DMS53 treated with DMSO at 0.1 percent for 48 hours (cell line): Measurements from ENCODE around the gene CTDNEP1.
A peak's percentile ranks its signal among the peaks of the same experiment; 100 is the strongest.
"Not testable (repeated sequence)": the region's sequence is repeated elsewhere in the genome, so short reads cannot be mapped to it uniquely, and the experiment has no call there.

ENCODE experiments used
- DNase-seq: peaks from one replicate; lab custom pipeline; 2025; ENCODE audit not compliant: unreplicated experiment; lab: John Stamatoyannopoulos, UW

The CTDNEP1 gene

GRCh38 chr17:7249214-7249613, 2.3 kb downstream of the CTDNEP1 start:
- no peak for DNase-seq

DNA sequence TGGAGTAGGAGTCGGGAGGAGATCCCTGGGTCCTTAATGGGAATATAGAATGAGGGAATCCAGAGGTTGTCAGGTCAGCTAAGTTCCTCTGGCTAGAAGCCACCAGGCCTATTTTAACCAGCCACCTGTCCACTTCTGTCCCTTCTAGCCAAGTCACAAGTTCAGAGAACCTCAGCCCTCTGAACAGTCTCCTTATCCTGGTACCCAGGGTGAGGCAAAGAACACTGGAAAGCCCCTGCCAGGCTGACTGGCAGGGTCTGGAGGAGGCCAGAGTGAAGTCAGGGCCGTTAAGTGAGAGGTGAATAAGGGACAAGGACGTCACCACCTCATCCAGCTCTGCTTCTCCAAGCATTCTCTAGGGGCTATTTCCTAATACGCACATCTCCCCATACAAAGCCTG, 2.7 kb downstream of the CTDNEP1 start:
- no peak for DNase-seq

DNA sequence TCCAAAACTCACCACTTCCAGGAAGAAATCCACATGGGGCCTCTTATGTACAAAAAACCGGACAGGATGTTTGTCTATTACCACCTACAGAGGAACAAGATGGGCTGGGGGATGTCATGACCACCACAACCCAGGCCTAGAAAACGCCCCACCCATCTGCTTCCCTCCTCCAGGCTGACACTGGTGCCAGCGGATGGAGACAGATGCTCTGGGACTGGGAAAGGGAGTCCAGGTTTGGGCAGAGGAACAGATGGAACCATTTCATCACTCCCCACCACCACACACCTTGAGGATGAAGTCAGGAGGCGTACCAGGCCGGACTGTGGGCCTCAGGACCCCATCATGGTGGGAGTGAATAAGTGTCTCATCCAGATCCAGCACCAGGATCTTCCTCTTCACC, 4.8 kb downstream of the CTDNEP1 start:
- no peak for DNase-seq

- not testable (repeated sequence) for DNase-seq
Observed at GRCh38 chr17:7243838-7244237, 7.7 kb downstream of the CTDNEP1 start.

DNA sequence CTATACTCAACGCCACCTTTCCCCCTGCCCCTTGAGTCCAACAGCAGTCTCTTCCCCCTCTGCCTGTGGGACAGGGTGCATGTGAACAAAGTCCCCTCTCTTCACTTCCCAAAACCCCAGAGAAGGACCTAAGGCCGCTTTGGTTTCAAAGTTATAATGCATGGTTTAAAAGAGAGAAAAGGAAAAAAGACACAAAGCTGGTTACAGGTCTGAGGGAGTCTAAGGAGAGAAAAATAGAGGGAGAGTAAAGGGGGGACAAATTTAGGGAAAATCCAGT, 8.1 kb downstream of the CTDNEP1 start:
- DNase-seq, result no peak

GRCh38 chr17:7242717-7243452, 8.6 kb downstream of the CTDNEP1 start:
- peak; percentile 96 for DNase-seq

- peak; percentile 94 for DNase-seq
Observed at GRCh38 chr17:7241783-7242716, 9.5 kb downstream of the CTDNEP1 start, which contains the start of gene GABARAP. Gene GABARAP, minus strand, starts transcription at chr17:7242449. Its CDS starts 119 bp downstream, at chr17:7242330.

DNA sequence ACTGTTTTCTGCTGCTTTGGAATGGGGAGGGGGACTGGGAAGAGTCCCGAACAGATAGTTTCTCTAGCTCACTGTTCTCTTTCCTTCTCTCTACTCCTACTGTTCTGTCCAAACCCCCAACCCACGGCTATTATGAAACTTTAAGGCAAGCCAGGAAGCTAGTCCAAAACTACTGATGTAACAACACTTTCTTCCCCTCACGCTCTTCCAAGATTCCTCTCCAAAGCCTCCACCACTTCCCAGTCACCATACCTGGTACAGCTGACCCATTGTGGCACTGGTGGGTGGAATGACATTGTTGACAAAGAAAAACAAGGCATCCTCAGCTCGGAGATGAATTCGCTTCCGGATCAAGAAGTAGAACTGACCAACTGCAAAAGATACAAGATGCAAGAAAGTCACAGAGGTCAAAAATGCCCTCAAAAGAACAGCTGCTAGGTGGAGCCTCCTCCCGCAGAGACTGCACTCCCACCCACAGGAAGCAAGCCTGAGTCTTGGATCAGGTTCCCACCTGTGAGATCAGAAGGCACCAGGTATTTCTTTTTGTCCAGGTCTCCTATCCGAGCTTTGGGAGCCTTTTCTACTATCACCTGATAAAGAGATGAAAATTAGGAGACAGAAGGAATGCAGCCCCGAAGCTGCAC, 10.3 kb downstream of the CTDNEP1 start:
- DNase-seq, result no peak

DNA sequence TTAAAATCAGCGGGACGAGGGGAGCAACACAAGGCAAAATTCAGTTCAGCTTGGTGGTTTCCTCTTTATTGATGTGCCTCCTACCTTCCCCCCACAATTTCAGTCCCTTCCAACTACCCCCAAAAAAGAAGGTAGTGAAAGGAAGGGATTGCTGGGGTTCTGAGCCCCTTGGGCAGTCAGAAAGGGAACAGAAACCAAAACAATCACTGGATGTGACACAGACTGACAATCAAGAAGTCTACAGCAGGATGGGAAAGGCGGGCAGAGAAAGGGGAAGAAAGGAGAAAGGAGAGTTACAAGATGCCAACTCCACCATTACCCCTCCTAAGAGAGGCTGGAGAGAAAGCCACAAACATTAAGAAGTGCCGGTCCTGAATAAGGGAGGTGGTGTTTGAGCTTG, 11.2 kb downstream of the CTDNEP1 start:
- no peak for DNase-seq

DNA sequence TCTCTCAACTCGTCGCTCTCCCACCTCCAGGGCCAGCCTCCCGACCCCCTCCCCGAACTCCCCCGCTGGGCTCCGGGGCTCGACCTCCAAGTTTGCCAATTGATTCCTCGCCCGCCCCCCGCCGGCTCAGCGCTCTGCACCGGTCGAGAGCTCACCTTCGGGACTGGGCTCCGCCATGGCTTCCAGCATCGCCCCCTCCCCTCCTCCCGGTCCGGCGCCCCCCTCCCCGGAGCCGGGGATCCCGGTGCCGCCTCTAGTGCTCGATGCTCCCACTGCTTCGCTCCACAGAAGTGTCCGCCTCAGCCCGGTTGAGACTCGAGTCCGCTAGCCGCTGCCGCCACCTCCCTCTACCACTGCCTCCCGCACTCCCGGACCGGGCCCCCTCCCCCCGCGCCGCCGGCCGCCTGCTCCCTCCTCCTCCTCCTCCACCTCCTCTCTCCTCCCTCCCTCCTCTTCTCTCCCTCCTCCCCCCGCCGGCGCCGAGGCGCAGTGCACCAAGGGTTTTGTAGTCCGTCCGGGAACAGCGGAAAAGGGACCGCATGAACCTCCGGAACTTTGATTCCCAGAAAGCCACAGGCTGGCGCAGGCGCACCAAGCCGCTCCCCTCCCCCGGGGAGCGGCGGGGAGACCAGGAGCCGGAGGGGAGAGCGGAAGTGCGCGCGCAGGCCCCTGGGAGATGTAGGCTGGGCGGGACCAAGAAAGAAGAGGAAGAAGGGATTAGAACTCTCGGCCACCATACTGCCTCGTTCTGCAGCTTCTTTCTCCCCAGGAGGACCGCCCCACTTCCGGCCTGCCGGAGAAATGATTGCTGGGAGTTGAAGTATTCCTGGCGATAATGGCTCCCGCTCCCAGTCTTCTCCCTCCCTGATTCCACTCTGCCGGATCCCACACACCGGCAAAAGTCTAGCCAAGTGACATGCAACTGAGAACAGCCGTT, 12.2 kb downstream of the CTDNEP1 start, which contains the start of gene PHF23:
TSS of gene PHF23 (minus strand) at position 367 of the 937 bp plus-strand sequence. CDS start at position 189, 178 bp downstream.
- DNase-seq, result peak; percentile 99

DNA sequence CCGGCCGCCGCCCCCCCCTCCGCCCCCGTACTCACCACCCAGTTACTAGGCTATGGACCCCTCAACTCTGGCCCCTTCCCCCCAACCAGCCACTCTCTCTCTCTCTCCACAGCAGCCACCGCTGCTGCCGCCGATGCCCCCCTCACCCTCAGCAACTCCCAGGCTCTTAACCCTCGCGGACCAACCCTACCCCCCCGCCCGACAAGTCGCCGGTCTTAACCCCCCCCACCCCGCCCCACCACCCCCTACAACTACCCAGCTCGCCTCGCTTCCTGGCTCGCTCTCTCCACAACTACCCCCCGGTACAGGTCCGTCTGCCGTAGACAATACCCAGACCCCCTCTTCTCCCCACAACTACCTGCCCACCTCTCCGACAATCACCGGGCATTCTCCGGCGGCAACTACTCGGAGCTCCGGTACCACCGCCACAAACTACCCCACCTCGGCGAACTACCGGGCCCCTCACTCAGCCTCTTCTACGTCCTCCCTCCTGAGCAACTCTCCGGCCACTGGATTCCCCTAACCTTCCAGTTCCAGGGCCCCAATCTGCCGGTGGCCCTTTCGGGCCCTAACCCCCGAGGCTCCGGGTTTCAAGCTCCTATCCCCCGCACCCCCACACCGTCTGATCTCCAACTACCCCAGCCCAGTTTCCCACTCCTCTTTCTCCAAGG, 13.0 kb downstream of the CTDNEP1 start:
- no peak for DNase-seq

DNA sequence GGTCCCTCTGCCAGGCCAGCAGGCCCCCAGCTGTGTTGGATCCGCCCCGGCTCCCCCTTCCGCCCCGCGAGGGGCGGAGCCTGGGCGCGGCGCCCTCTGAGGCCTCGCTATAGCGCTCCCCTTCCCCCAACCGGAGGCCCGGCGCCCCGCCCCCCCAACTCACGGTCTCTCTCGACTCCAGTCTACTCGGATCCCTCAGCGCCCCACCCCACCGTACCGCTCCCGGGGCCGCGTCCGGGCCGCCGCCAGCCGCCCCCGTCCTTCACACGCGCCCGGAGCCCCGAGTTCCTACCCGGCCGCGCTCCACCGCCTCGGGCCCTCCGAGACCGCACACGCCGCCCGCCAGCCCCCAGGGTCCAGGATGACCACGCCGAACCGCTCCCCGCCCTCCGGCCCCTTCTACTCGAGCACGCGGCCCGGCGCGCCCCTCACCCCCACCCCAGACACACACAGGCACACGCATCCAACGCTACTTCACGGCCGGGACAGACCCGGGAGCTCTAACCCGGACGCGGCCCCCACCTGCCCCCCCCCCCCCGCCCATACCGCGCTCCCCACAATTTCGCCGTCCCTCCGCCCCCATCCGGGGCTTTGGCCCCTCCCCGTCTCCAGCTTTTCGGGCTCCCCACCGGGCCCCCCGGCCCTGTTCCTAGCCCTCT, 13.6 kb downstream of the CTDNEP1 start:
- DNase-seq, result no peak

- DNase-seq, result no peak
Observed at GRCh38 chr17:7237266-7237760, 14.2 kb downstream of the CTDNEP1 start.

DNA sequence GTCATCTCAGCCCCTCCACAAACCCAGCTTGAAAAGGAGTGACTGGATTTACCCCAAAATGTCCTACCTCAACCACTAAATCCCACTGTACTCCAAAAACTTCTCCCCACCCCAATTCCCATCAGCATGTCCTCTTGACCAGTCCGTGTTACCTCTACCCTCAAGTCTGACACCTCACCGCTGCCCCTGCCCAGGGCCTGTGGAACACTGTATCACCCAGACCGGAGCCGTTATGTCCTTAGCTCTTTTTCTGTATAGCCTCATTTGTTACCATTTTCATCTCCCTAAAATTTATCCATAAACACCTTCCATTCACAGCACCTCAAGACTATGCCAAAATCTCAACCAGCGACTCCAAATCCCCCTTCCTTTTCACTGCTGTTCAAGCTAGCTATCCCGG, 14.7 kb downstream of the CTDNEP1 start:
- DNase-seq, result no peak

DNA sequence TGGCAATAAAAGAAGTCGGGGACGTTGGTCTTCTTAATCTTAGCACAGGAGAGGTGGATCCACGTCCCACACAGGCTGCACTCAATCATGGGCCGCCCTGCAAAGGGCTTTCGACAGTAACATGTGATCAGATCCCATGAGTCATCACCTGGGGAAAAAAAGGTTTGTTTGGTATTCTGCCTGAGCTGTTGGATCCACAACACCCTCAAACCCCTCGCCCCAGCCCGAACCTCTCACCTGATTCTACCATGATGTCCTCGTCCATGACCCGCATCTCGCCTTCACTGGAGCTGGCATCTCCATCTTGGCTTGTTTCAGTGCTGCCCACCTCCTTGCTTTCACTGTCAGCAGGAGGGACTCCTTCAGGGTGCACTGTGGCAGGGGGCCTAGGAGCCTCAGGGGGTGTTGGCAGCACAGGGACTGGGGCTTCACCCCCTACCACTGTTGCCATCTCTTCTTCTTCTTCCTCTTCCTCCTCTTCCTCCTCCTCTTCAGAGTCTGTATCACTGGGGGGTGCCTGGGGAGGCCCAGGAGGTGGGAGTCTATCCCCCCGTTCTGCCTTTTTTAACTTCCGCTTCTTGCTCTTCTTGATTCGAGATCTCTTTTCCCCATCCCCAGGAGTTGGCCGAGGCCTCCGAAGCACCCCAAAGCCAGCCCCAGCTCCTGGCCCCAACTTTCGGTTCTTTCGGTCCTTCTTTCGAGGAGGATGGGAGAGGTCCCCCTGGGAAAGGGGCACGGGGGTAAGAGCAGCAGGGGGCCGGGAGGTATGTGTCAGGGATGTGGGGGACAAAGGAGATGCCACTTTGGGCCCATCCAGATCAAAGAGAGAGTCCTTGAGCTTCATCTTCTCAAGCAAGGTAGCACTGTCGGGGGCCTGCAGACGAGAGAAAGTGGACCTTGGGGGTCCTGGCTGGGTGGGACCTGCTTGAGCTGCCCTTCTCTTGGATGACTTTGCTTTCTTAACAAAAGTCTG, 15.6 kb downstream of the CTDNEP1 start:
- DNase-seq, result no peak

GRCh38 chr17:7234083-7234951, 17.2 kb downstream of the CTDNEP1 start, which contains the start of gene DVL2:
Gene DVL2, minus strand, starts transcription at chr17:7234517. Its CDS starts 255 bp downstream, at chr17:7234262.
- DNase-seq, result peak; percentile 92

- no peak for DNase-seq
Observed at GRCh38 chr17:7233701-7234082, 17.8 kb downstream of the CTDNEP1 start.
